Stimulated activated CD4-positive, alpha-beta T cell treated with anti-CD3 and anti-CD28 coated beads, Interleukin-4, amount 100 ng/mL, for 48 hours (primary cell): ENCODE measurements around the gene WDR7.

Experiments
- DNase-seq, 2 donors: peaks; one replicate each; pipeline ENCODE4 v3.0.0-alpha.2; 2020; ENCODE audit warnings: low read depth in 2 of 2

Gene WDR7

GRCh38 chr18:57040175-57040574 lies 389.0 kb downstream of the WDR7 start:
- no peak for DNase-seq

GRCh38 chr18:57043241-57043640 lies 392.1 kb downstream of the WDR7 start:
- DNase-seq = no peak

- DNase-seq = no peak
These were observed 397.2 kb downstream of the WDR7 start for GRCh38 chr18:57048351-57048750.

GRCh38 chr18:57048859-57049258 lies 397.7 kb downstream of the WDR7 start:
- no peak for DNase-seq

- no peak for DNase-seq
These were observed 399.3 kb downstream of the WDR7 start for GRCh38 chr18:57050310-57050949.

GRCh38 chr18:57051021-57051656 lies 400.0 kb downstream of the WDR7 start:
- no peak for DNase-seq

GRCh38 chr18:57051657-57052044 lies 400.5 kb downstream of the WDR7 start:
- DNase-seq = no peak

- no peak for DNase-seq
These were observed 401.0 kb downstream of the WDR7 start for GRCh38 chr18:57052173-57052572.

- no peak for DNase-seq
These were observed 401.6 kb downstream of the WDR7 start for GRCh38 chr18:57052759-57053158.

GRCh38 chr18:57054891-57055290 lies 403.7 kb downstream of the WDR7 start:
- no peak for DNase-seq

GRCh38 chr18:57057890-57058289 lies 406.7 kb downstream of the WDR7 start:
- DNase-seq = no peak

- no peak for DNase-seq
These were observed 407.6 kb downstream of the WDR7 start for GRCh38 chr18:57058734-57059133.

GRCh38 chr18:57059366-57059765 lies 408.2 kb downstream of the WDR7 start:
- DNase-seq = no peak

- DNase-seq = no peak
These were observed 409.7 kb downstream of the WDR7 start for GRCh38 chr18:57060814-57061213.

- DNase-seq = no peak
These were observed 411.0 kb downstream of the WDR7 start for GRCh38 chr18:57062178-57062577.

- DNase-seq = no peak
These were observed 411.7 kb downstream of the WDR7 start for GRCh38 chr18:57062844-57063243.

- DNase-seq = no peak
These were observed 412.5 kb downstream of the WDR7 start for GRCh38 chr18:57063601-57064103.

- no peak for DNase-seq
These were observed 422.5 kb downstream of the WDR7 start for GRCh38 chr18:57073501-57074187.

- no peak for DNase-seq
These were observed 424.7 kb downstream of the WDR7 start for GRCh38 chr18:57075716-57076400.

- no peak for DNase-seq
These were observed 426.0 kb downstream of the WDR7 start for GRCh38 chr18:57077005-57077765.

GRCh38 chr18:57077786-57078552 lies 426.8 kb downstream of the WDR7 start:
- DNase-seq = no peak
